Colonic mucosa (tissue), 4 donors: ENCODE data around the gene TOM1L1. TPM values are rescaled to one million over a fixed set of nuclear protein-coding genes. Genes with fewer than 3 reads are reported as not detected.

ENCODE experiments used
- DNase-seq: peaks from one replicate; pipeline ENCODE4 v3.0.0-alpha.2; 2020
- H3K27ac ChIP-seq: fragments of 200-600 bp; one replicate; pipeline ENCODE4 v1.8.0; 2021
- H3K27me3 ChIP-seq: fragments of 200-600 bp; one replicate; pipeline ENCODE4 v1.8.0; 2021
- H3K36me3 ChIP-seq: fragments of 200-600 bp; one replicate; pipeline ENCODE4 v1.8.0; 2021
- H3K4me1 ChIP-seq: fragments of 200-600 bp; one replicate; pipeline ENCODE4 v1.8.0; 2021; ENCODE audit warnings: mild to moderate bottlenecking
- H3K4me3 ChIP-seq: fragments of 200-600 bp; one replicate; pipeline ENCODE4 v1.8.0; 2021
- H3K9ac ChIP-seq, 2 donors: one replicate each; pipeline ENCODE4 v1.7.0; 2013; ENCODE audit warnings: control low read depth in 2 of 2, low read depth in 2 of 2, low read length in 2 of 2
- H3K9me3 ChIP-seq: fragments of 200-600 bp; one replicate; pipeline ENCODE4 v1.8.0; 2021
- intact Hi-C: fragments of 100-400 bp; cut with DNase I; formaldehyde crosslinking; loops from one replicate; pipeline ENCODE4 v1.14.1; 2022
- total RNA-seq, 2 donors: library from RNA; stranded (reverse); fragmentation: NEBNext Ultra II Directional in 1 of 2; extraction: Animal tissue kit (Norgen Biotek cat#: 25700) in 1 of 2; gene quantifications; one replicate each; pipeline ENCODE4 v1.2.1, GENCODE V29; 2021
- TF ChIP-seq, protein P1 (sequence below): fragments of 200-600 bp; IDR thresholded peaks from one replicate; pipeline ENCODE4 v1.8.0; 2022; ENCODE audit warnings: antibody characterized with exemption, mild to moderate bottlenecking
- donor health status: healthy.
- donor health status: DM: no; HTN: no; CAD: no.
- donor health status: DM: no; HTN: no; CAD: no.

The TOM1L1 gene
- total RNA-seq, 2 donors from 2014 or later: 56.7 to 67.3 TPM

DNA sequence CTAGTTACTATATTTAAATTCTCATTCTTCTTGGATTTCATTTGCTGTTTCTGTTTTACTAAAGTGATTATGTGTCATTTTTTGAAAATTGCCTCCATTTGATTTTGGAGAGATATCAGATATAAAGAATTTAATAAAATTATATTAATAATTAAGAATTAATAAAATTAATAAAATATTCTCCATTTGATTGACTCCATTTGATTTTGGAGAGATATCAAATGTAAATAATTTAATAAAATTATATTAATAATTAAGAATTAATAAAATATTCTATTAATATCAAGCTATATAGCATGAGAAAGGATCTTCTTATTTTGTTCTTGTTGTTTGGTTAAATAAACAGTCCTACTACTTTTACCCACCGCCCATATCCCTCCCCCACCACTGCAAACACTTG, 90.9 kb downstream of the TOM1L1 start:
- Histone ChIP-seq H3K9ac (no peak overlapping the region), H3K4me3 (no peak overlapping the region), H3K4me1 (no peaks in the 10 kb centered on the region), H3K9me3 (no peaks in the 10 kb centered on the region), H3K36me3 (no peaks in the 10 kb centered on the region), H3K27me3 (no peaks in the 10 kb centered on the region), H3K27ac (no peak overlapping the region)
- TF ChIP-seq, protein P1, sequence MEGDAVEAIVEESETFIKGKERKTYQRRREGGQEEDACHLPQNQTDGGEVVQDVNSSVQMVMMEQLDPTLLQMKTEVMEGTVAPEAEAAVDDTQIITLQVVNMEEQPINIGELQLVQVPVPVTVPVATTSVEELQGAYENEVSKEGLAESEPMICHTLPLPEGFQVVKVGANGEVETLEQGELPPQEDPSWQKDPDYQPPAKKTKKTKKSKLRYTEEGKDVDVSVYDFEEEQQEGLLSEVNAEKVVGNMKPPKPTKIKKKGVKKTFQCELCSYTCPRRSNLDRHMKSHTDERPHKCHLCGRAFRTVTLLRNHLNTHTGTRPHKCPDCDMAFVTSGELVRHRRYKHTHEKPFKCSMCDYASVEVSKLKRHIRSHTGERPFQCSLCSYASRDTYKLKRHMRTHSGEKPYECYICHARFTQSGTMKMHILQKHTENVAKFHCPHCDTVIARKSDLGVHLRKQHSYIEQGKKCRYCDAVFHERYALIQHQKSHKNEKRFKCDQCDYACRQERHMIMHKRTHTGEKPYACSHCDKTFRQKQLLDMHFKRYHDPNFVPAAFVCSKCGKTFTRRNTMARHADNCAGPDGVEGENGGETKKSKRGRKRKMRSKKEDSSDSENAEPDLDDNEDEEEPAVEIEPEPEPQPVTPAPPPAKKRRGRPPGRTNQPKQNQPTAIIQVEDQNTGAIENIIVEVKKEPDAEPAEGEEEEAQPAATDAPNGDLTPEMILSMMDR: no peak
- DNase-seq: no peak
- intact Hi-C loops: loop anchor here (5.0 kb wide), 3 partner anchors 306 to 521 kb away; partner anchors contain the start of gene SMIM36

DNA sequence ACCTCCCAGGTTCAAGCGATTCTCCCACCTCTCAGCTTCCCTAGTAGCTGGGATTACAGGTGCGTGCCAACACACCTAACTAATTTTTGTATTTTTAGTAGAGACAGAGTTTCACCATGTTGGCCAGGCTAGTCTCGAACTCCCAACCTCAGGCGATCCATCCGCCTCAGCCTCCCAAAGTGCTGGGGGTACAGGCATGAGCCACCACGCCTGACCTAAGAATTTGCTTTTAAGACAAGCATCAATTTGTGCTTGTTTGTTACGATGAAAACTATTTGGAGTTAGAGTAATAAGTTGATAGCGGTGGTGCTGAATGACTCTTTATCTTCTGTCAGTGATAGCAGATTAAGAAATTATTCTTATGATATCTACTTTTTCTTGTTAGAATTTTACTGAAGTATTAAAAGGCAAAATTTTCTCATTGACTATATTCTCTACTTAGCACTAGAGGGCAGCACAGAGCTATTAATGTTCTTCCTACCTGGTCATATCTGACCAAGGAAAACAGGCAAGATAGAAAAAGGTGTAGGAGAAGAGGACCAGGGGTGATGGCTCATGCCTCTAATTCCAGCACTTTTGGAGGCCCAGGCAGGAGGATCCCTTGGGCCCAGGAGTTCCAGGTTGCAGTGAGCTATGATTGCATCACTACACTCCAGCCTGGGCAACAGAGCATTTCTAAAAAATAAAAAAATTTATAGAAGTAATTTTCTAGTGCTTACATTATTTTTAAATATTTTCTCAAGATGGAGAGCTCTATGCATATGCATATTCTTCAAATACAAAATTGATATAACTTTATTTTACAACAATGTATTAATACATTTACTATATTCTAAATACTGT, 92.4 kb downstream of the TOM1L1 start:
- Histone ChIP-seq H3K9ac (no peak overlapping the region), H3K4me3 (no peak overlapping the region), H3K27ac (no peak overlapping the region), H3K9me3 (no peaks in the 10 kb centered on the region), H3K27me3 (no peaks in the 10 kb centered on the region), H3K4me1 (no peaks in the 10 kb centered on the region), H3K36me3 (no peaks in the 10 kb centered on the region)
- DNase-seq: no peak
- intact Hi-C loops: loop anchor here (5.0 kb wide), 3 partner anchors 304 to 519 kb away; partner anchors contain the start of gene SMIM36
- TF ChIP-seq, protein P1: peak; percentile 55

DNA sequence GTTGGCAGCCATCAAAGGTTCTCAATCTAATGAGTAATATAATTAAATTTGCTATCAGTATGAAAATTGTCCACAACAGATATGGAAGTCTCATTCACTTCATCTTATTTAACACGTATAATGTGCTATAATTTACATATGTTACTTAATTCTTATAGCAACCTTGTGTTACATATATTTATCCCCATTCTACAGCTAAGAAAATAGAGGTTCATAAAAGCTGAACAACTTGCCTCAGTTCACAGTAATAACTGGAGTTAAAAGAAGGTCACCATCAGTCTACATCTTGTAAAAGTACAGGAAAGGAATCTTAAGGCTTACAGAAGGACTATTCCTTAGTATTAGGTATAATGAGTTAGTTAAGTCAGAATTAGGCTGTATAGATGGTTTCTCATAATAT, 95.8 kb downstream of the TOM1L1 start:
- Histone ChIP-seq H3K9ac (no peak overlapping the region), H3K36me3 (no peaks in the 10 kb centered on the region), H3K27ac (no peak overlapping the region), H3K4me1 (no peaks in the 10 kb centered on the region), H3K9me3 (no peaks in the 10 kb centered on the region), H3K27me3 (no peaks in the 10 kb centered on the region), H3K4me3 (no peak overlapping the region)
- TF ChIP-seq, protein P1: no peak
- no peak for DNase-seq
- intact Hi-C loops: no loop called here

DNA sequence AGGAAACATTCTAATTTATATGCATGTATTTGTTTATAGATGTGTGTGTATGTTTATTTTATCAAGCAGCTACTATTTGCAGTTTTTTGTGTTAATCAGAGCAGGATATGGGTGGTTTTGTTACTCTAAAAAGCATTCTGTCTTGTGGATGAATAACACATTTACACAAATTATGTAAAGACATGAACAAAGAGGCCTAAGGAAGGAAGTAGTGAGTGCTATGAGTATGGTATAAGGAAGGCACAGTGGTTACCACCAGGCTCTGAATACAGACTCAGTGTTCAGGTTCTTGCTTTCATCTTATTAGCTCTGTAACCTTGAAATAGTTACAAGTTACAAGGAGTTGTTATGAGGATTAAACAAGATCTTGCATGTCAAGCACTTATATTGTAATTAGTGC, 101.8 kb downstream of the TOM1L1 start:
- H3K27ac ChIP-seq: no peak overlapping the region
- no peaks in the 10 kb centered on the region for H3K27me3 ChIP-seq
- H3K9me3 ChIP-seq: no peaks in the 10 kb centered on the region
- H3K9ac ChIP-seq: no peak overlapping the region
- no peaks in the 10 kb centered on the region for H3K36me3 ChIP-seq
- DNase-seq: no peak
- no peaks in the 10 kb centered on the region for H3K4me1 ChIP-seq
- intact Hi-C loops: no loop called here
- TF ChIP-seq, protein P1: no peak
- no peak overlapping the region for H3K4me3 ChIP-seq

DNA sequence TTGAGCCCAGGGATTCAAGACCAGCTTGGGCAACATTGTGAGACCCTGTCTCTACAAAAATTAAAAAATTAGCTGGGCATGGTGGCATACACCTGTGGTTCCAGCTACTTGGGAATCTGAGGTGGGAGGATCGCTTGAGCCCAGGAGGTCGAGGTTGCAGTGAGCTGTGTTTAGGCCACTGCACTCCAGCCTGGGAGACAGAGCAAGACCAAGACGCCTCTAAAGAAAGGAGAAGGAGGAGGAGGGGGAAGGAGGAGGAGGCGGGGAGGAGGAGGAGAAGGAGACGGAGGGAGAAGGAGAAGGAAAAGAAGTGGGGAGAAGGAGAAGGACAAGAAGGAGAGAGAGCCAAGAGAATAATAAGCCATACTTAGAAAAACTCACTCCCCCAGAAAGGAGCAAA, 103.8 kb downstream of the TOM1L1 start:
- no peak for DNase-seq
- intact Hi-C loops: no loop called here
- Histone ChIP-seq H3K9ac (no peak overlapping the region), H3K4me1 (no peaks in the 10 kb centered on the region), H3K4me3 (no peak overlapping the region), H3K9me3 (no peaks in the 10 kb centered on the region), H3K36me3 (no peaks in the 10 kb centered on the region), H3K27ac (no peak overlapping the region), H3K27me3 (no peaks in the 10 kb centered on the region)
- TF ChIP-seq, protein P1: no peak
